ENCODE measurements around the gene FNDC10. TPM values are rescaled to one million over a fixed set of nuclear protein-coding genes. Genes with fewer than 3 reads are reported as not detected.
"Not testable (repeated sequence)": the region's sequence is repeated elsewhere in the genome, so short reads cannot be mapped to it uniquely, and the experiment has no call there.

The FNDC10 gene
- total and polyA plus RNA-seq, 3 experiments from 2014 or later, result 1.1 to 3.1 (median 2.9) TPM

- H3K36me3 ChIP-seq (ENCODE audit: insufficient read depth, low read length); POLR2A ChIA-PET; H3K27ac Mint-ChIP-seq; H3K27me3 ChIP-seq (ENCODE audit: insufficient read depth, low read length, poor library complexity, severe bottlenecking); H3K9me3 ChIP-seq (ENCODE audit: low read length); H3K9me3 Mint-ChIP-seq; H3K4me1 Mint-ChIP-seq; H3K4me1 ChIP-seq (ENCODE audit: insufficient read depth, low read length); H3K27ac ChIP-seq (ENCODE audit: low read depth, low read length); DNase-seq; H3K4me3 ChIP-seq (ENCODE audit: low read length); H3K4me3 Mint-ChIP-seq; H3K27me3 Mint-ChIP-seq; CTCF ChIA-PET: not testable (repeated sequence)
- H3K36me3 Mint-ChIP-seq, result peaks cover 0 to 20% (median 0%) of the 10 kb centered on the region in 3 donors
Observed at GRCh38 chr1:1637479-1637875, 37.5 kb upstream of the FNDC10 start.

GRCh38 chr1:1636621-1637478 is 36.9 kb upstream of the FNDC10 start:
- H3K9me3 ChIP-seq (ENCODE audit: low read length); H3K4me1 ChIP-seq (ENCODE audit: insufficient read depth, low read length); H3K36me3 ChIP-seq (ENCODE audit: insufficient read depth, low read length); H3K4me3 ChIP-seq (ENCODE audit: low read length); H3K9me3 Mint-ChIP-seq; H3K27me3 ChIP-seq (ENCODE audit: insufficient read depth, low read length, poor library complexity, severe bottlenecking); H3K27me3 Mint-ChIP-seq; H3K27ac ChIP-seq (ENCODE audit: low read depth, low read length); POLR2A ChIA-PET; H3K4me1 Mint-ChIP-seq; CTCF ChIA-PET: not testable (repeated sequence)
- peak overlapping the region in 1 of 8 donors; percentile 10 for H3K27ac Mint-ChIP-seq
- peaks cover 0 to 20% (median 0%) of the 10 kb centered on the region in 3 donors for H3K36me3 Mint-ChIP-seq
- H3K4me3 Mint-ChIP-seq, result peak overlapping the region in 1 of 7 donors; percentile 70
- DNase-seq, result peak in 1 of 5 donors; percentile 42

GRCh38 chr1:1634613-1635012 is 34.7 kb upstream of the FNDC10 start:
- H3K4me1 Mint-ChIP-seq; POLR2A ChIA-PET; H3K4me1 ChIP-seq (ENCODE audit: insufficient read depth, low read length); H3K4me3 Mint-ChIP-seq; CTCF ChIA-PET; H3K4me3 ChIP-seq (ENCODE audit: low read length); H3K36me3 ChIP-seq (ENCODE audit: insufficient read depth, low read length); H3K27ac Mint-ChIP-seq; H3K9me3 ChIP-seq (ENCODE audit: low read length); H3K9me3 Mint-ChIP-seq; H3K27me3 ChIP-seq (ENCODE audit: insufficient read depth, low read length, poor library complexity, severe bottlenecking); H3K27me3 Mint-ChIP-seq; H3K27ac ChIP-seq (ENCODE audit: low read depth, low read length): not testable (repeated sequence)
- peak in 1 of 5 donors; percentile 43 for DNase-seq
- H3K36me3 Mint-ChIP-seq, result peaks cover 0 to 19% (median 0%) of the 10 kb centered on the region in 3 donors

- H3K9me3 ChIP-seq (ENCODE audit: low read length); H3K36me3 ChIP-seq (ENCODE audit: insufficient read depth, low read length); DNase-seq; H3K27ac ChIP-seq (ENCODE audit: low read depth, low read length); H3K4me3 ChIP-seq (ENCODE audit: low read length); H3K9me3 Mint-ChIP-seq; CTCF ChIA-PET; POLR2A ChIA-PET; H3K27ac Mint-ChIP-seq; H3K4me1 ChIP-seq (ENCODE audit: insufficient read depth, low read length); H3K27me3 ChIP-seq (ENCODE audit: insufficient read depth, low read length, poor library complexity, severe bottlenecking); H3K27me3 Mint-ChIP-seq; H3K4me3 Mint-ChIP-seq: not testable (repeated sequence)
- H3K36me3 Mint-ChIP-seq, result peaks cover 0 to 15% (median 0%) of the 10 kb centered on the region in 3 donors
- peaks cover 4 to 10% (median 8%) of the 10 kb centered on the region in 3 donors for H3K4me1 Mint-ChIP-seq
Observed at GRCh38 chr1:1633409-1633808, 33.5 kb upstream of the FNDC10 start.

- peak within 1 kb of the TSS; percentile 26 for H3K4me3 ChIP-seq (ENCODE audit: low read length)
- H3K27me3 ChIP-seq (ENCODE audit: insufficient read depth, low read length, poor library complexity, severe bottlenecking), result no peaks in the 10 kb centered on the region
- Mint-ChIP-seq H3K4me1 (peaks cover 4 to 10% (median 8%) of the 10 kb centered on the region in 3 donors), H3K4me3 (peak within 1 kb of the TSS; percentile 58 to 89 (median 80)), H3K27ac (peak within 1 kb of the TSS in 7 of 8 donors; percentile 43 to 91 (median 84)), H3K27me3 (peaks cover 0 to 2% of the 10 kb centered on the region in 2 donors), H3K36me3 (peaks cover 0 to 9% (median 0%) of the 10 kb centered on the region in 3 donors), H3K9me3 (peaks cover 0 to 2% (median 0%) of the 10 kb centered on the region in 5 donors)
- peak in 1 of 5 donors; percentile 56 for DNase-seq
- H3K9me3 ChIP-seq (ENCODE audit: low read length), result no peaks in the 10 kb centered on the region
- H3K27ac ChIP-seq (ENCODE audit: low read depth, low read length), result peak within 1 kb of the TSS; percentile 24
- POLR2A ChIA-PET, result interaction anchor here (0.5 to 3.7 kb wide), 2 partner anchors 16 to 87 kb away, joined by 7 to 101 read pairs; partner anchors contain the start of gene MIB2
- peaks cover 5% of the 10 kb centered on the region for H3K4me1 ChIP-seq (ENCODE audit: insufficient read depth, low read length)
- CTCF ChIA-PET, result interaction anchor here (0.8 to 1.9 kb wide), 2 partner anchors 46 to 277 kb away, joined by 3 to 8 read pairs; no protein-coding TSS in a partner anchor
- H3K36me3 ChIP-seq (ENCODE audit: insufficient read depth, low read length), result no peaks in the 10 kb centered on the region
Observed at GRCh38 chr1:1631782-1632420, 32.0 kb upstream of the FNDC10 start, which contains the start of gene MMP23B. MMP23B (plus strand) TSS chr1:1632173; CDS start chr1:1632219, 46 bp downstream.

- DNase-seq, result peak; percentile 27 to 74 (median 44)
- POLR2A ChIA-PET, result interaction anchor here (0.5 to 3.7 kb wide), 6 partner anchors 16 to 266 kb away, joined by 3 to 101 read pairs (median 6); partner anchors contain the start of genes AURKAIP1, CCNL2 and MIB2
- H3K4me1 ChIP-seq (ENCODE audit: insufficient read depth, low read length), result peaks cover 5% of the 10 kb centered on the region
- peaks cover 0 to 2% of the 10 kb centered on the region in 2 donors for H3K27me3 Mint-ChIP-seq
- H3K9me3 Mint-ChIP-seq, result peaks cover 0 to 2% (median 0%) of the 10 kb centered on the region in 5 donors
- peaks cover 4 to 10% (median 8%) of the 10 kb centered on the region in 3 donors for H3K4me1 Mint-ChIP-seq
- peak overlapping the region in 7 of 8 donors; percentile 43 to 91 (median 84) for H3K27ac Mint-ChIP-seq
- H3K27me3 ChIP-seq (ENCODE audit: insufficient read depth, low read length, poor library complexity, severe bottlenecking), result no peaks in the 10 kb centered on the region
- CTCF ChIA-PET, result interaction anchor here (0.8 to 3.9 kb wide), 4 partner anchors 17 to 277 kb away, joined by 3 to 29 read pairs (median 8); partner anchors contain the start of gene MIB2
- peak overlapping the region; percentile 24 for H3K27ac ChIP-seq (ENCODE audit: low read depth, low read length)
- H3K36me3 ChIP-seq (ENCODE audit: insufficient read depth, low read length), result no peaks in the 10 kb centered on the region
- H3K4me3 Mint-ChIP-seq, result peak overlapping the region; percentile 58 to 89 (median 80)
- H3K4me3 ChIP-seq (ENCODE audit: low read length), result peak overlapping the region; percentile 26
- peaks cover 0 to 2% (median 0%) of the 10 kb centered on the region in 3 donors for H3K36me3 Mint-ChIP-seq
- no peaks in the 10 kb centered on the region for H3K9me3 ChIP-seq (ENCODE audit: low read length)
Observed at GRCh38 chr1:1630965-1631781, 31.2 kb upstream of the FNDC10 start.

- peak overlapping the region; percentile 91 to 99 (median 96) for H3K27ac Mint-ChIP-seq
- ChIA-PET POLR2A (interaction anchor here (0.5 to 3.7 kb wide), 9 partner anchors 9 to 265 kb away, joined by 3 to 101 read pairs (median 4); partner anchors contain the start of genes AURKAIP1, CCNL2 and MIB2), CTCF (interaction anchor here (1.8 to 3.9 kb wide), 5 partner anchors 9 to 48 kb away, joined by 6 to 29 read pairs (median 8); partner anchors contain the start of gene MIB2)
- H3K4me3 Mint-ChIP-seq, result peak overlapping the region; percentile 86 to 96 (median 92)
- peaks cover 0 to 2% (median 0%) of the 10 kb centered on the region in 5 donors for H3K9me3 Mint-ChIP-seq
- Histone ChIP-seq H3K9me3 (ENCODE audit: low read length) (no peaks in the 10 kb centered on the region), H3K4me3 (ENCODE audit: low read length) (no peak overlapping the region), H3K36me3 (ENCODE audit: insufficient read depth, low read length) (no peaks in the 10 kb centered on the region), H3K27ac (ENCODE audit: low read depth, low read length) (peak overlapping the region; percentile 51), H3K4me1 (ENCODE audit: insufficient read depth, low read length) (peaks cover 5% of the 10 kb centered on the region), H3K27me3 (ENCODE audit: insufficient read depth, low read length, poor library complexity, severe bottlenecking) (no peaks in the 10 kb centered on the region)
- peaks cover 0 to 2% (median 0%) of the 10 kb centered on the region in 3 donors for H3K36me3 Mint-ChIP-seq
- peaks cover 0 to 2% of the 10 kb centered on the region in 2 donors for H3K27me3 Mint-ChIP-seq
- DNase-seq, result peak; percentile 92 to 98 (median 97)
- peaks cover 6 to 17% (median 8%) of the 10 kb centered on the region in 3 donors for H3K4me1 Mint-ChIP-seq
Observed at GRCh38 chr1:1630191-1630964, 30.4 kb upstream of the FNDC10 start.

Data from CD8-positive, alpha-beta memory T cell (primary cell).